ENCODE results near the gene C17orf75.

GRCh38 chr17:32283745-32284201, 58.2 kb downstream of the C17orf75 start:
- TF ChIP-seq CTCF (IDR thresholded peaks at IDR 0.05 in 2 of 3, conservative IDR thresholded peaks at IDR 0.05 in 1 of 3; ENCODE audit: control insufficient read depth in 2 of 3, extremely low read depth in 1 of 3, insufficient read depth in 1 of 3, low read depth in 3 of 3, low read length in 3 of 3) (no peak), EZH2 (IDR thresholded peaks at IDR 0.05; ENCODE audit: borderline replicate concordance, control insufficient read depth, low read depth, low read length) (no peak), JUND (IDR thresholded peaks at IDR 0.05; ENCODE audit: low read depth, low read length) (no peak), SPI1 (IDR thresholded peaks at IDR 0.05; ENCODE audit: borderline replicate concordance, insufficient read depth, low read depth, low read length) (no peak), DPF2 (IDR thresholded peaks at IDR 0.05) (no peak), ETV6 (conservative IDR thresholded peaks at IDR 0.05 in 1 of 2, IDR thresholded peaks at IDR 0.05 in 1 of 2; ENCODE audit: borderline replicate concordance in 1 of 2, low read depth in 1 of 2) (no peak), CREM (IDR thresholded peaks at IDR 0.05; ENCODE audit: low read depth) (no peak), ESRRA (IDR thresholded peaks at IDR 0.05; ENCODE audit: low read length) (no peak), ZZZ3 (IDR thresholded peaks at IDR 0.05; ENCODE audit: control insufficient read depth, insufficient read length, low read depth) (no peak), NRF1 (conservative IDR thresholded peaks at IDR 0.05; ENCODE audit: low read depth, low read length) (no peak), CBX5 (IDR thresholded peaks at IDR 0.05; ENCODE audit: low read depth) (no peak), MYC (IDR thresholded peaks at IDR 0.05; ENCODE audit: insufficient read depth, insufficient read length, insufficient replicate concordance, low read length, severe bottlenecking) (no peak)
- TF ChIP-seq, protein P1, sequence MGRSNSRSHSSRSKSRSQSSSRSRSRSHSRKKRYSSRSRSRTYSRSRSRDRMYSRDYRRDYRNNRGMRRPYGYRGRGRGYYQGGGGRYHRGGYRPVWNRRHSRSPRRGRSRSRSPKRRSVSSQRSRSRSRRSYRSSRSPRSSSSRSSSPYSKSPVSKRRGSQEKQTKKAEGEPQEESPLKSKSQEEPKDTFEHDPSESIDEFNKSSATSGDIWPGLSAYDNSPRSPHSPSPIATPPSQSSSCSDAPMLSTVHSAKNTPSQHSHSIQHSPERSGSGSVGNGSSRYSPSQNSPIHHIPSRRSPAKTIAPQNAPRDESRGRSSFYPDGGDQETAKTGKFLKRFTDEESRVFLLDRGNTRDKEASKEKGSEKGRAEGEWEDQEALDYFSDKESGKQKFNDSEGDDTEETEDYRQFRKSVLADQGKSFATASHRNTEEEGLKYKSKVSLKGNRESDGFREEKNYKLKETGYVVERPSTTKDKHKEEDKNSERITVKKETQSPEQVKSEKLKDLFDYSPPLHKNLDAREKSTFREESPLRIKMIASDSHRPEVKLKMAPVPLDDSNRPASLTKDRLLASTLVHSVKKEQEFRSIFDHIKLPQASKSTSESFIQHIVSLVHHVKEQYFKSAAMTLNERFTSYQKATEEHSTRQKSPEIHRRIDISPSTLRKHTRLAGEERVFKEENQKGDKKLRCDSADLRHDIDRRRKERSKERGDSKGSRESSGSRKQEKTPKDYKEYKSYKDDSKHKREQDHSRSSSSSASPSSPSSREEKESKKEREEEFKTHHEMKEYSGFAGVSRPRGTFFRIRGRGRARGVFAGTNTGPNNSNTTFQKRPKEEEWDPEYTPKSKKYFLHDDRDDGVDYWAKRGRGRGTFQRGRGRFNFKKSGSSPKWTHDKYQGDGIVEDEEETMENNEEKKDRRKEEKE (IDR thresholded peaks at IDR 0.05): no peak
